Measurements from ENCODE around the gene MAGI2. TPM values are rescaled to one million over a fixed set of nuclear protein-coding genes. Genes with fewer than 3 reads are reported as not detected.
A peak's percentile ranks its signal among the peaks of the same experiment; 100 is the strongest.

Gene MAGI2
- total RNA-seq, 1 experiment from 2014 or later = 6.2 TPM

DNA sequence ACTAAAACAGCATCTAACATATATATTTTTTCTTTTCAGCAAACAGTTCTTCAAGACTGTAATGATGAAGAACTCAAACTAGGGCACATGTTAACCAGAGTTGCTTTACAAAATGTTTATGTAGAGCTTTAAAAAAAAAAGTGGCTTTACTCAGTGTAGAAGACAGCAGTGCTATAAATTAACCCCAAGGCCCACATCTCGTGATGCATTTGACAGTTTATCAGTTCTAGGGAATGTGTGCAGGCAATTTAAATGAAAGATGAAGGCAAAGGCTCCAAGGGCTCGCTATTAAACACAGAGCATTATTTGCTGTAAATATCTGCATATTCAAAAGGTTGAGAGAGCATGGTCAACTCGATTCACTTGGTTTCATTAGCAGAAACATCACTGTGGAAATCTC, 558.1 kb downstream of the MAGI2 start:
- Histone ChIP-seq H3K27me3 (ENCODE audit: control insufficient read depth, insufficient read depth, low read length) (no peaks in the 10 kb centered on the region), H3K36me3 (replicated peaks; ENCODE audit: control insufficient read depth, insufficient read depth, low read length) (no peaks in the 10 kb centered on the region), H3K4me3 (ENCODE audit: insufficient read depth, low read depth, low read length) (no peak overlapping the region)
- no peak for DNase-seq

DNA sequence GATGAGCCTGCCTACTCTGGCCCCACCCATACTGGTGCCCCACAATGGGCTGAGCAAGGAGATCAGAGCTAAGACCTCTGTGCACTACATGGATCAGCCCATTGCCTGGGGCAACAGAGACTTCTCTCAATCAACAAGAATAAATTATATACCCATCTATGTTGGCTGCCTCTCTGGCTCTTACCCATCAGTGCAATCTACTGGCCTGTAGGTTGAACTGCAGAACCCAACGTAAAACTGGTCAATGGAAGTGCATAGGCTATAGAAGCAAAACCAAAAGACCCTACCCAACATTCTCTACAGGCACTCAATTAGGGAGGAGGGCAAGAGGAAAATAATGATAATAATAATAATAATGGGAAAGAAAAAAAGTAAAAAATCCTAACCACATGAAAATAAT, 574.3 kb downstream of the MAGI2 start:
- Histone ChIP-seq H3K36me3 (replicated peaks; ENCODE audit: control insufficient read depth, insufficient read depth, low read length) (no peaks in the 10 kb centered on the region), H3K4me3 (ENCODE audit: insufficient read depth, low read depth, low read length) (no peak overlapping the region), H3K27me3 (ENCODE audit: control insufficient read depth, insufficient read depth, low read length) (no peaks in the 10 kb centered on the region)
- no peak for DNase-seq

DNA sequence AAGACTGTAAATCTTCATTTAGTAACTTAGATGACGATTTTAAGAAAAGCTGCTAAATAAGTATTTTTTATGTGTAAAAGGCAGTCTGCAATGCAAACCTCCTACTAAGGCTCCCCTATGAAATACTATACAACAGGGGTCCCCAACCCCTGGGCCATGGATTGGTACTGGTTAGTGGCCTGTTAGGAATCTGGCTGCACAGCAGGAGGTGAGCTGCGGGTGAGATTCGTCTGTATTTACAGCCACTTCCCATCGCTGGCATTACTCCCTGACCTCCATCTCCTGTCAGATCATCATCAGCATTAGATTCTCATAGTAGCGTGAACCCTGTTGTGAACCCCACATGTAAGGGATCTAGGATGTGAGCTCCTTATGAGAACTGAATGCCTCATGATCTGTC, 580.4 kb downstream of the MAGI2 start:
- peak; percentile 22 for DNase-seq
- no peak overlapping the region for H3K4me3 ChIP-seq (ENCODE audit: insufficient read depth, low read depth, low read length)
- no peaks in the 10 kb centered on the region for H3K36me3 ChIP-seq (replicated peaks; ENCODE audit: control insufficient read depth, insufficient read depth, low read length)
- no peaks in the 10 kb centered on the region for H3K27me3 ChIP-seq (ENCODE audit: control insufficient read depth, insufficient read depth, low read length)

GRCh38 chr7:78864339-78864738, 589.1 kb downstream of the MAGI2 start:
- H3K27me3 ChIP-seq (ENCODE audit: control insufficient read depth, insufficient read depth, low read length) = no peaks in the 10 kb centered on the region
- DNase-seq = no peak
- no peak overlapping the region for H3K4me3 ChIP-seq (ENCODE audit: insufficient read depth, low read depth, low read length)
- no peaks in the 10 kb centered on the region for H3K36me3 ChIP-seq (replicated peaks; ENCODE audit: control insufficient read depth, insufficient read depth, low read length)

GRCh38 chr7:78863281-78863680, 590.2 kb downstream of the MAGI2 start:
- no peak for DNase-seq
- Histone ChIP-seq H3K27me3 (ENCODE audit: control insufficient read depth, insufficient read depth, low read length) (no peaks in the 10 kb centered on the region), H3K36me3 (replicated peaks; ENCODE audit: control insufficient read depth, insufficient read depth, low read length) (no peaks in the 10 kb centered on the region), H3K4me3 (ENCODE audit: insufficient read depth, low read depth, low read length) (no peak overlapping the region)

DNA sequence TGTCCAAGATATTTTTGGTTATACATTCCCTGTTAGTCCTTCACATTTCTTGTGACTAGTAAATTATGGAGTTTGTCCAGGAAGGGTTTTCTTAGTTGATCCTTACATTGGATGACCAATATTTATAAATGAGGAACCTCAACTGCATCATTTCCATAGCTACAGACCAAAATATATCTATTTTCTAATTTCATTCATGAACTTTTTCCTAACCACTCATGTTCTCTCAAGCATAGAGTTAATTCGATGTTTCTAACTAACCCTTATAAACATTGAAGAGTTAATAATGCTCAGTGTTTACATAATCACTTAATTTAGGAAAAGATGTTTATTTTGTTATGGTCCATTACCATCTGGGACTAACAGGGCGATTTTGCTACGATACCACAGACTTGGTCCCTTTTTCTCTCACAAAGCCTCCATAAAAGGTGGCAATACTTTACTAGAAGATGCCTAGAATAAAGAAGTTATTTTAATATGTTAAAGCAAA, 591.0 kb downstream of the MAGI2 start:
- H3K36me3 ChIP-seq (replicated peaks; ENCODE audit: control insufficient read depth, insufficient read depth, low read length) = no peaks in the 10 kb centered on the region
- no peak overlapping the region for H3K4me3 ChIP-seq (ENCODE audit: insufficient read depth, low read depth, low read length)
- H3K27me3 ChIP-seq (ENCODE audit: control insufficient read depth, insufficient read depth, low read length) = no peaks in the 10 kb centered on the region
- DNase-seq = no peak

DNA sequence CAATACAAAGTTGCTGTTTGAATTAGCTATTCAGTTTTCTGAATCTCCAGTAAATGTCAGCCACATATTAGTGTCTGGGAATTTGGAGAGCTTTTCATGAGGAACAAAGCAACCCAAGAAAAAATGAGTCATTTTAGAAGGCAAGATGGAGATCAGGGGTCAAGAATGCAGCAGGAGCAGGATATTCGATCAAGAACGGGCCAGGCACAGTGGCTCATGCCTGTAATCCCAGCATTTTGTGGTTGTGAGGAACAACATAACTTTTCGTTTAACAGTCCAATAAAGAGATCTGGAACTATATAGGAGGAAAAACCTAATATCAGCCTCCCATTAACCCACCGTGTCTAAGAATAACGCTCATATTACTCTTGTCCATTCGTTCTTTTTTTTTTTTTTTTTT, 600.5 kb downstream of the MAGI2 start:
- DNase-seq = no peak
- Histone ChIP-seq H3K36me3 (replicated peaks; ENCODE audit: control insufficient read depth, insufficient read depth, low read length) (no peaks in the 10 kb centered on the region), H3K27me3 (ENCODE audit: control insufficient read depth, insufficient read depth, low read length) (no peaks in the 10 kb centered on the region)

GRCh38 chr7:78850093-78850740, 603.2 kb downstream of the MAGI2 start:
- no peak for DNase-seq
- Histone ChIP-seq H3K36me3 (replicated peaks; ENCODE audit: control insufficient read depth, insufficient read depth, low read length) (no peaks in the 10 kb centered on the region), H3K27me3 (ENCODE audit: control insufficient read depth, insufficient read depth, low read length) (no peaks in the 10 kb centered on the region), H3K4me3 (ENCODE audit: insufficient read depth, low read depth, low read length) (no peak overlapping the region)

More for the DNA sequence above, 600.5 kb downstream of the MAGI2 start:
- H3K4me3 ChIP-seq (ENCODE audit: insufficient read depth, low read depth, low read length) = no peak overlapping the region

DNA sequence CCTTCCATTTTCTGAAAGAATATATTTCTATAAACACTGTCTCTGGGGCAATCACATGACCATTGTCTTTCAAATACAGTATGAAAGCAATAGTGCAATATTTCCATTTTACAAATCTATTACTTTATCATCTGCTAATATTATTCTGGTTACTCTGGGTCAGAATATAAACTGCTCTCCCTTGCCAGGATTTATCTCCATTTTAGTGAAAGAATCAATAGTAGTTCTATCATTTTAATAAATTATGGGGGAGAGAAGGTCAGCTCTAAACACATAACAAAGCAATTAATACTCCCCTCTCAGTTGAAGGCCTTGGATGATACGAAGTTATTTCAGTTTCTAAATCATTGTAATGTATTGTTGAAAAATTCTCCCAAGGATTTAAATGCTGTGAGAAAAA, 608.3 kb downstream of the MAGI2 start:
- no peaks in the 10 kb centered on the region; the same call in 1 of the 2 replicates for H3K36me3 ChIP-seq (replicated peaks; ENCODE audit: control insufficient read depth, insufficient read depth, low read length)
- no peak for DNase-seq

DNA sequence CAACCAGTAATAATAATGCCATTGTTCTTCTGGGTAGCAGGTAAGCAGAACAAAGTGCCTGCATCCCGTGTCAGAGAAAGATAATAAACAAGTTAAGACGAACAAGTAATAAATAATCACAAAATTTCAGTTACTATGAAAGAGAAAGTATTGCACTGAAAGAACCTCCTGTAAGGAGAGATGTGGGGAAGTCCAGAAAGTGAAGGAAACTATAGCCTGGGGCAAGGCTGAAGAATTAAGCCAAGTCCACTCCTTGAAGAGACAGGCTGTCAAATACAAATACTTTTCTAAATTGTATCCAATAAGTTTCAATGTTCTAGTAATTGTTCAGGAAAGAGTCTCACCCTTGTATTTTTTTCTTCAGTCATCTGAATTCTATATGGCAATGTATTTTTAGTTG, 611.4 kb downstream of the MAGI2 start:
- DNase-seq = no peak
- Histone ChIP-seq H3K27me3 (ENCODE audit: control insufficient read depth, insufficient read depth, low read length) (no peaks in the 10 kb centered on the region), H3K36me3 (replicated peaks; ENCODE audit: control insufficient read depth, insufficient read depth, low read length) (no peaks in the 10 kb centered on the region; the same call in 1 of the 2 replicates), H3K4me3 (ENCODE audit: insufficient read depth, low read depth, low read length) (no peak overlapping the region)

More for the DNA sequence above, 608.3 kb downstream of the MAGI2 start:
- Histone ChIP-seq H3K4me3 (ENCODE audit: insufficient read depth, low read depth, low read length) (no peak overlapping the region), H3K27me3 (ENCODE audit: control insufficient read depth, insufficient read depth, low read length) (no peaks in the 10 kb centered on the region)

DNA sequence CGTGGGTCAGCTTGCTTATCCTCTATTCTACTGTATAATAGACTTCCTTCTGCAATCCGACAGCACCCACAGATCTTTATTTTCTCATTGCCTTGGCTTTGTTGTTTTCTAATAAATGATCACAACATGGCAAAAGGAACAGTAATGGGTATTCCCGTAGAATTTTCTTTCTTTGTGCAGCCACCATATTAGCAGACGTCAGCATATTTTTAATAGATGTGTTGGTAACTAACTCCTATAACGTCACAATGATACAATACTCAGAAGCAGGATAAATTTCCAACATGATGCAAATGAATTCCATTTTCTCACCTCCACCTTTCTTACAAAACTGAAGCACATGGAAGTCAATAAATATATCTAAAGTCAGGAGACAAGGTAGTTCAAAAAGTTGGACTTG, 617.6 kb downstream of the MAGI2 start:
- H3K36me3 ChIP-seq (replicated peaks; ENCODE audit: control insufficient read depth, insufficient read depth, low read length) = no peaks in the 10 kb centered on the region
- H3K27me3 ChIP-seq (ENCODE audit: control insufficient read depth, insufficient read depth, low read length) = no peaks in the 10 kb centered on the region
- no peak overlapping the region for H3K4me3 ChIP-seq (ENCODE audit: insufficient read depth, low read depth, low read length)
- no peak for DNase-seq

DNA sequence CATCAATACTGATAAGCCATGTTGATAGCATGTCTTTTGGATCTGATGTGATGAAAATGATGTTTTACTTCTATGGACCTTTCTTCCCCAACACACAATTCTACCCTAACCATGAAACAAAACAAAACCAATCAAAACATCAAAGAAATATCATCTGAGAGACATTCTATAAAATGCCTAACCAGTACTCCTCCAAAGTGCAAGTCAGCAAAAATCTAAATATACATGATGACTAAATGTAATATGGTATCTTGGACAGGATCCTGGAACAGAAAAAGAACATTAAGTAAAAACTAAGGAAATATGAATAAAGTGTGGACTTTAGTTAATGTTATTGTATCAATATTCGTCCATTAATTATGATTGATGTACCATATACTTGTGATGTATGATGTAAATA, 625.1 kb downstream of the MAGI2 start:
- H3K4me3 ChIP-seq (ENCODE audit: insufficient read depth, low read depth, low read length) = no peak overlapping the region
- no peaks in the 10 kb centered on the region for H3K36me3 ChIP-seq (replicated peaks; ENCODE audit: control insufficient read depth, insufficient read depth, low read length)
- H3K27me3 ChIP-seq (ENCODE audit: control insufficient read depth, insufficient read depth, low read length) = no peaks in the 10 kb centered on the region
- no peak for DNase-seq

DNA sequence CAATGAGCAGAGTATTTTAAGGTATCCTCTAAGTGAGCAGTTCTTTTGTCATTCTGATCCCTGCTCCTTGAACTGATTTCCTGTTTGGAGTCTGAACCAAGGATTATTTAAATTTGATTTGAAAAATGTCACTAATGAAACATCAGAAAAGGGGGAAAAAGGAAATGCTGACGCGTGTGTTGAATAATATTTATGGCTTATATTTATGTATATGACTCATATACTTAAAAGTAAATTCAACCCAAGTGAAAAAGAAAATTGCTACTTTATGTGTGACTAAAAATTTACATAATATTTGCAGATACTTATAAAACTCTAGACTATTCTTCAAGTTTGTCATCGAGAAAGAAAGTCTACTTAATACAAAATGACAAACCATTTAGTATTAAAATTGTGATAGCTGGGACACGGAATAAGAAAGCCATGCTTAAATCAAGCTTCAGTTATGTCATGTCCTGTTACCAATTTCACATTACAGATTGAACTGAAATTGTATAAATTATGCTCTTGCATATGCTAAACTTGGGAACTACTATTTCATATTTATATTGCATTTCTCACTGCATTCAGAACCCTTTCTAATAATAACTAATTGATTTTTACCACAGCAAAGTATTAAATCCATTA, 649.9 kb downstream of the MAGI2 start:
- Histone ChIP-seq H3K27me3 (ENCODE audit: control insufficient read depth, insufficient read depth, low read length) (no peaks in the 10 kb centered on the region), H3K4me3 (ENCODE audit: insufficient read depth, low read depth, low read length) (no peak overlapping the region), H3K36me3 (replicated peaks; ENCODE audit: control insufficient read depth, insufficient read depth, low read length) (no peaks in the 10 kb centered on the region)
- no peak for DNase-seq

DNA sequence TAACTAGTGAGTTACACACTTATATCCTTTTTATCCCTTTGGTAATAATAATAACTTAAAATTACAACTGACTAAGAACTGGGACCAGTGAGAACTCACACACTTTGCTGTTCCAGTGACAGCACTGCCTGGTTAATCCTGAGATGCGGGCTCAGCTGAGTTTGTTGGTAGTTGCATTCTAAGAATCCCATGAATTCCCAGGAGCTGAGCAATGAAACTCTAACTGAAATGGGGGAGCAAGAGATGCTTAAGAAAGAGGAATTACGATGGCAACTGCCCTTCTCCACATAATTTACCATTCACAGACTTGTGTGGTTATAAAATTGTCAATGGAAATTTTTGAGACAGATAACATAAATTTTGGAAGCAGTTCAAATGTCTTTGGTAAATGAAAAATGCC, 659.4 kb downstream of the MAGI2 start:
- DNase-seq = no peak
- Histone ChIP-seq H3K27me3 (ENCODE audit: control insufficient read depth, insufficient read depth, low read length) (no peaks in the 10 kb centered on the region), H3K36me3 (replicated peaks; ENCODE audit: control insufficient read depth, insufficient read depth, low read length) (no peaks in the 10 kb centered on the region), H3K4me3 (ENCODE audit: insufficient read depth, low read depth, low read length) (no peak overlapping the region)

DNA sequence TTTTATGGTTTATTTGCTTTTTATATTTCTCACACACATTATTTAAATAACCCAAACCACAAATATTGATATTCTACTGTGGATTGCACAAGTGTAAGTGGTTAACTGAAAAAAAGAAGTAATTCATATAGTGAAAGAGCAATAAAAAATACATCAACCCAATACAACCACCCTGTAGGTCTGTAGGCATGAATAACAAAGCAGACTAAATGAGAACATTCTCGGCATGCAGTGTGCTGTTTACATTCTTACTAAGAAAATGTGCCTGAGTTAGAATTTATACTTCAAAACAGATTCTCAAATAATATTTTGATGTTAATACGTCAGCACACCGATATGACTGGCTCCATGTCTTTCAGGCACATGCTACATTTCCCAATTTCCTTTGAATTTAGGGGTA, 660.8 kb downstream of the MAGI2 start:
- Histone ChIP-seq H3K4me3 (ENCODE audit: insufficient read depth, low read depth, low read length) (no peak overlapping the region), H3K36me3 (replicated peaks; ENCODE audit: control insufficient read depth, insufficient read depth, low read length) (no peaks in the 10 kb centered on the region), H3K27me3 (ENCODE audit: control insufficient read depth, insufficient read depth, low read length) (no peaks in the 10 kb centered on the region)
- no peak for DNase-seq
